Measurements from ENCODE around the gene HS3ST5. TPM values are rescaled to one million over a fixed set of nuclear protein-coding genes. Genes with fewer than 3 reads are reported as not detected.

The HS3ST5 gene
- total RNA-seq, 1 experiment from 2014 or later: 8.7 TPM

DNA sequence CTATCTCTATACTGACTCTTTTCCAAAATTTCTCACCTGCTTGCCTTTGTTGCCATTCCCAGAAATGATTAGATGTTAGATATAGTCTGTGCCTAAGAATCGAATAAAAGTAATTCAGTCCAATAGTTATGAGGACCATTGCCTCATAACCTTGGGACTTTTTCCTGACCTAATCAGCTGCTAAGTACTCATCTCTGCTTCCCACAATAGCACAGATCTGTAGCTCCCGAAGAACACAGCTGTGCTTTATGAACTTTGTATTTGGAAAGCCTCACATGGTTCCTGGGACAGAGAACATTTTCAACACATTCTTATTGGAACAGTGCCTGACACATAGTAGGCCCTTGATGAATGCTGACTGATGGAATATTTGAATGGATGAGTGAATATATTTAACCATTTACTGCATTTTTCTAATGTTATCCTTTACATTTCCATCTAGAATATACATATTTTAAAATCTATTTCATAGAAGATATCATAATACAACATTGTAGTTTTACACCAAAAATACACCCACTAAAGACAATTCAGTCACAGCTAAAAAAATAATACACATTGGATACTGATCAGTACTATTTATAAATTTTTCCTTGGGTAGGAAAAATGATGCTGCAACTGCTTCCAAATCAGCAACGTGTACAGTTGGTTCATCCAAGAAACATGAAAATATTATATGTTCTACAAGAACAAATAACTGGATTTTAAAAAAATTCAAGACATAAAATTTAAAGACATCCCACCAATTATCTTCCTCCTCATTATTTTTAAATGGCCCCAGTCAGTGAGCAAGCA, 53.9 kb downstream of the HS3ST5 start:
- no peaks in the 10 kb centered on the region for H3K27me3 Mint-ChIP-seq (ENCODE audit: low read depth)
- ChIA-PET POLR2A (no interaction called here), CTCF (interaction anchor here (2.4 kb wide), 1 partner anchor 16 kb away, joined by 12 read pairs; no protein-coding TSS in a partner anchor)
- peaks cover 15% of the 10 kb centered on the region for H3K36me3 Mint-ChIP-seq
- TF ChIP-seq, protein P1, sequence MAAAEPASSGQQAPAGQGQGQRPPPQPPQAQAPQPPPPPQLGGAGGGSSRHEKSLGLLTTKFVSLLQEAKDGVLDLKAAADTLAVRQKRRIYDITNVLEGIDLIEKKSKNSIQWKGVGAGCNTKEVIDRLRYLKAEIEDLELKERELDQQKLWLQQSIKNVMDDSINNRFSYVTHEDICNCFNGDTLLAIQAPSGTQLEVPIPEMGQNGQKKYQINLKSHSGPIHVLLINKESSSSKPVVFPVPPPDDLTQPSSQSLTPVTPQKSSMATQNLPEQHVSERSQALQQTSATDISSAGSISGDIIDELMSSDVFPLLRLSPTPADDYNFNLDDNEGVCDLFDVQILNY (CRISPR knock-in tag; IDR thresholded peaks at IDR 0.05): no peak
- TF ChIP-seq JUN (CRISPR knock-in tag; IDR thresholded peaks at IDR 0.05) (no peak), SMAD3 (CRISPR knock-in tag; IDR thresholded peaks at IDR 0.05; ENCODE audit: borderline replicate concordance) (no peak), TCF7 (CRISPR knock-in tag; IDR thresholded peaks at IDR 0.05; ENCODE audit: low read depth) (no peak), ZNF423 (CRISPR knock-in tag; IDR thresholded peaks at IDR 0.05) (no peak), TP53 (CRISPR knock-in tag; IDR thresholded peaks at IDR 0.05) (no peak), HMGA2 (CRISPR knock-in tag; IDR thresholded peaks at IDR 0.05) (no peak), MYBL2 (CRISPR knock-in tag; IDR thresholded peaks at IDR 0.05) (no peak), RORB (CRISPR knock-in tag; IDR thresholded peaks at IDR 0.05) (no peak), TEAD4 (CRISPR knock-in tag; IDR thresholded peaks at IDR 0.05) (no peak), TEAD1 (CRISPR knock-in tag; IDR thresholded peaks at IDR 0.05) (no peak)
- TF ChIP-seq, protein P2, sequence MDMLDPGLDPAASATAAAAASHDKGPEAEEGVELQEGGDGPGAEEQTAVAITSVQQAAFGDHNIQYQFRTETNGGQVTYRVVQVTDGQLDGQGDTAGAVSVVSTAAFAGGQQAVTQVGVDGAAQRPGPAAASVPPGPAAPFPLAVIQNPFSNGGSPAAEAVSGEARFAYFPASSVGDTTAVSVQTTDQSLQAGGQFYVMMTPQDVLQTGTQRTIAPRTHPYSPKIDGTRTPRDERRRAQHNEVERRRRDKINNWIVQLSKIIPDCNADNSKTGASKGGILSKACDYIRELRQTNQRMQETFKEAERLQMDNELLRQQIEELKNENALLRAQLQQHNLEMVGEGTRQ (CRISPR knock-in tag; IDR thresholded peaks at IDR 0.05): no peak
- TF ChIP-seq, protein P3, sequence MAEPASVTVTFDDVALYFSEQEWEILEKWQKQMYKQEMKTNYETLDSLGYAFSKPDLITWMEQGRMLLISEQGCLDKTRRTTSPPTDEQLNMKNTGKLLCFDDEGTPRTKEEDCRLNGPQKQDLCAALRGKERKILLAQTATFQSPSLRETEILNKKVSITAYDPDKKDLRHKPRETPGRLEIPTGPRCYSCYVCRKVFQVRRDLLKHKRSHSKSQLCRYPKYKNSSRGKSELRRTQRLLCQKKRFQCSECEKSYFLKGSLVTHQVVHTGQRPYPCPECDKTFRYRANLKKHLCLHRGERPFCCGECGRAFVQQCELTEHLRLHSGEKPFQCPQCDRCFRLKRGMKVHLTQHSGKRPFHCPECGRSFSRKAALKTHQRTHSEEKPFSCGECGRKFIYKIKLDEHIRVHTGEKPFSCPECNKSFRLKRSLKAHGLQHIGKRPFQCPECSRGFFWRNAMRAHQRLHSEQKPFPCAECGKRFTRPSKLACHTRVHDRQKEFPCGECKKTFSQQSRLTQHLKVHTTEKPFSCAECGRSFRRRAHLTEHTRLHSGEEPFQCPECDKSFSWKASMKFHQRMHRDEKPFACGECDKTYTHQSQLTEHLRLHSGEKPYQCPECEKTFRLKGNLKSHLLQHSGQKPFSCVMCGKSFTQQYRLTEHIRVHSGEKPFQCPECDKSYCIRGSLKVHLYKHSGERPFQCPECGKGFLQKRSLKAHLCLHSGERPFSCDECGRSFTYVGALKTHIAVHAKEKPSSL (CRISPR knock-in tag; conservative IDR thresholded peaks at IDR 0.05): no peak
- TF ChIP-seq, protein P4, sequence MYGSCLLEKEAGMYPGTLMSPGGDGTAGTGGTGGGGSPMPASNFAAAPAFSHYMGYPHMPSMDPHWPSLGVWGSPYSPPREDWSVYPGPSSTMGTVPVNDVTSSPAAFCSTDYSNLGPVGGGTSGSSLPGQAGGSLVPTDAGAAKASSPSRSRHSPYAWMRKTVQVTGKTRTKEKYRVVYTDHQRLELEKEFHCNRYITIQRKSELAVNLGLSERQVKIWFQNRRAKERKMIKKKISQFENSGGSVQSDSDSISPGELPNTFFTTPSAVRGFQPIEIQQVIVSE (CRISPR knock-in tag; IDR thresholded peaks at IDR 0.05; ENCODE audit: borderline replicate concordance): no peak
- TF ChIP-seq, protein P5, sequence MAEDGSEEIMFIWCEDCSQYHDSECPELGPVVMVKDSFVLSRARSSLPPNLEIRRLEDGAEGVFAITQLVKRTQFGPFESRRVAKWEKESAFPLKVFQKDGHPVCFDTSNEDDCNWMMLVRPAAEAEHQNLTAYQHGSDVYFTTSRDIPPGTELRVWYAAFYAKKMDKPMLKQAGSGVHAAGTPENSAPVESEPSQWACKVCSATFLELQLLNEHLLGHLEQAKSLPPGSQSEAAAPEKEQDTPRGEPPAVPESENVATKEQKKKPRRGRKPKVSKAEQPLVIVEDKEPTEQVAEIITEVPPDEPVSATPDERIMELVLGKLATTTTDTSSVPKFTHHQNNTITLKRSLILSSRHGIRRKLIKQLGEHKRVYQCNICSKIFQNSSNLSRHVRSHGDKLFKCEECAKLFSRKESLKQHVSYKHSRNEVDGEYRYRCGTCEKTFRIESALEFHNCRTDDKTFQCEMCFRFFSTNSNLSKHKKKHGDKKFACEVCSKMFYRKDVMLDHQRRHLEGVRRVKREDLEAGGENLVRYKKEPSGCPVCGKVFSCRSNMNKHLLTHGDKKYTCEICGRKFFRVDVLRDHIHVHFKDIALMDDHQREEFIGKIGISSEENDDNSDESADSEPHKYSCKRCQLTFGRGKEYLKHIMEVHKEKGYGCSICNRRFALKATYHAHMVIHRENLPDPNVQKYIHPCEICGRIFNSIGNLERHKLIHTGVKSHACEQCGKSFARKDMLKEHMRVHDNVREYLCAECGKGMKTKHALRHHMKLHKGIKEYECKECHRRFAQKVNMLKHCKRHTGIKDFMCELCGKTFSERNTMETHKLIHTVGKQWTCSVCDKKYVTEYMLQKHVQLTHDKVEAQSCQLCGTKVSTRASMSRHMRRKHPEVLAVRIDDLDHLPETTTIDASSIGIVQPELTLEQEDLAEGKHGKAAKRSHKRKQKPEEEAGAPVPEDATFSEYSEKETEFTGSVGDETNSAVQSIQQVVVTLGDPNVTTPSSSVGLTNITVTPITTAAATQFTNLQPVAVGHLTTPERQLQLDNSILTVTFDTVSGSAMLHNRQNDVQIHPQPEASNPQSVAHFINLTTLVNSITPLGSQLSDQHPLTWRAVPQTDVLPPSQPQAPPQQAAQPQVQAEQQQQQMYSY (CRISPR knock-in tag; IDR thresholded peaks at IDR 0.05): no peak
- TF ChIP-seq, protein P6, sequence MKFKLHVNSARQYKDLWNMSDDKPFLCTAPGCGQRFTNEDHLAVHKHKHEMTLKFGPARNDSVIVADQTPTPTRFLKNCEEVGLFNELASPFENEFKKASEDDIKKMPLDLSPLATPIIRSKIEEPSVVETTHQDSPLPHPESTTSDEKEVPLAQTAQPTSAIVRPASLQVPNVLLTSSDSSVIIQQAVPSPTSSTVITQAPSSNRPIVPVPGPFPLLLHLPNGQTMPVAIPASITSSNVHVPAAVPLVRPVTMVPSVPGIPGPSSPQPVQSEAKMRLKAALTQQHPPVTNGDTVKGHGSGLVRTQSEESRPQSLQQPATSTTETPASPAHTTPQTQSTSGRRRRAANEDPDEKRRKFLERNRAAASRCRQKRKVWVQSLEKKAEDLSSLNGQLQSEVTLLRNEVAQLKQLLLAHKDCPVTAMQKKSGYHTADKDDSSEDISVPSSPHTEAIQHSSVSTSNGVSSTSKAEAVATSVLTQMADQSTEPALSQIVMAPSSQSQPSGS (CRISPR knock-in tag; IDR thresholded peaks at IDR 0.05; ENCODE audit: borderline replicate concordance, low read depth): no peak
- TF ChIP-seq, protein P7, sequence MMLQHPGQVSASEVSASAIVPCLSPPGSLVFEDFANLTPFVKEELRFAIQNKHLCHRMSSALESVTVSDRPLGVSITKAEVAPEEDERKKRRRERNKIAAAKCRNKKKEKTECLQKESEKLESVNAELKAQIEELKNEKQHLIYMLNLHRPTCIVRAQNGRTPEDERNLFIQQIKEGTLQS (CRISPR knock-in tag; conservative IDR thresholded peaks at IDR 0.05): no peak
- no peak overlapping the region for H3K4me3 Mint-ChIP-seq
- no peak for ATAC-seq
- H3K4me1 Mint-ChIP-seq: peaks cover 28% of the 10 kb centered on the region
- H3K27ac Mint-ChIP-seq: peak overlapping the region; percentile 69
- DNase-seq (ENCODE audit: low spot score): no peak
- peaks cover 9% of the 10 kb centered on the region; the same call in 1 of the 2 replicates for H3K9me3 Mint-ChIP-seq

Data from WTC11 (cell line).